ENCODE measurements around the gene MRGPRX2.

The MRGPRX2 gene

DNA sequence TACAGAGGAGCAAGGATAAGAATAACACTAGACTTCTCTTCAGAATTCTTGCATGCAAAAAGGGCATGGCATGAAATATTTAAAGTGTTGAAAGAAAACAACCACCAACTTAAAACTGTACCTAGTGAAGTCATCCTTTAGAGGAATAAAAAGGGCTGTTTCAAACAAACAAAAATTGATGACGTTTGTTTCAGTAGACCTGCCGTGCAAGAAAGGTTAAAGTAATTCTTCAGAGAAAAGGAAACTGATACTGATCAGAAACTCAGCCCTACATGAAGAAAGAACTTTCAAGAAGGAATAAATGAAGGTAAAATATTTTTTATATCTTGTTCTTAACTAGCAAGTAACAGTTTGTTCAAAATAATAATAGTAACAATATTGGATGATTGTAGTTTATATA, 27.5 kb downstream of the MRGPRX2 start:
- TF ChIP-seq, protein P1, sequence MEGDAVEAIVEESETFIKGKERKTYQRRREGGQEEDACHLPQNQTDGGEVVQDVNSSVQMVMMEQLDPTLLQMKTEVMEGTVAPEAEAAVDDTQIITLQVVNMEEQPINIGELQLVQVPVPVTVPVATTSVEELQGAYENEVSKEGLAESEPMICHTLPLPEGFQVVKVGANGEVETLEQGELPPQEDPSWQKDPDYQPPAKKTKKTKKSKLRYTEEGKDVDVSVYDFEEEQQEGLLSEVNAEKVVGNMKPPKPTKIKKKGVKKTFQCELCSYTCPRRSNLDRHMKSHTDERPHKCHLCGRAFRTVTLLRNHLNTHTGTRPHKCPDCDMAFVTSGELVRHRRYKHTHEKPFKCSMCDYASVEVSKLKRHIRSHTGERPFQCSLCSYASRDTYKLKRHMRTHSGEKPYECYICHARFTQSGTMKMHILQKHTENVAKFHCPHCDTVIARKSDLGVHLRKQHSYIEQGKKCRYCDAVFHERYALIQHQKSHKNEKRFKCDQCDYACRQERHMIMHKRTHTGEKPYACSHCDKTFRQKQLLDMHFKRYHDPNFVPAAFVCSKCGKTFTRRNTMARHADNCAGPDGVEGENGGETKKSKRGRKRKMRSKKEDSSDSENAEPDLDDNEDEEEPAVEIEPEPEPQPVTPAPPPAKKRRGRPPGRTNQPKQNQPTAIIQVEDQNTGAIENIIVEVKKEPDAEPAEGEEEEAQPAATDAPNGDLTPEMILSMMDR (IDR thresholded peaks at IDR 0.05; ENCODE audit: borderline replicate concordance, insufficient read depth, low read depth, low read length): no peak

DNA sequence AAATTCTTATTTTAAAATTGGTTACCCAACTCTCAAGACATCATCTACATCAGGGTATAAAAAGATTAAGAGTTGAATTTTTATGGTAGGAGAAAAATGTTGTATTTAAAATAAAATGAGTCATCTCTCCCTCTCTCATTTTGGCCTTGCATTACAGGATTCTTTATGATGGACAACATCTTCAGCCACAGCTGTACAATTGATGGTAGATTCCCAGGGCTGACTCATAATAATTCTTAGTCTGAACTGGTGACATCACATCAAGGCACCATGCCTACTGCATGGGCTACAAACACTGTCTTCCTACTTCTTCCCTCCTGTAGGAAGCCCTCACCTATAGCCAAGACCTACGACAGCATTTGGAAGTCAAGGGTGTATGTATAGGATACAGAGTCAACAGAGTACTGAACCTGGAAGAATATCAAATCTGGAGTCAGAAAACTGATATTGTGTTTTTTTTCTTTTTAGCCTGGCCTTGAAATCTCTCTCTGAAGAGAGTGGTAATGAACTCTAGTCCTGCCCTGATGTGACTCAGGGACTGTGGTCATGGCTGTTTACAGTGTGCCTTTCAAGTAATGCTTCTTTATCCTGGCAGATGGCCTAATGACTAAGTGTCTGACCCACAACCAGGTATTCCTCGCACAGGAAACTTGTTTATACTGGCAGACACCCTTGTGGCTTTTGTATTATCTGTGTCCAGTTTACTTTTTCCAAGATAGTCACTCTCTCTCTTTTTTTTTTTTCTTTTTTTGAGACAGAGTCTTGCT, 32.5 kb downstream of the MRGPRX2 start:
- TF ChIP-seq, protein P1 (IDR thresholded peaks at IDR 0.05; ENCODE audit: borderline replicate concordance, insufficient read depth, low read depth, low read length): no peak
- H3K4me3 ChIP-seq (ENCODE audit: low read depth, low read length): no peak overlapping the region

More for the DNA sequence above, 27.5 kb downstream of the MRGPRX2 start:
- no peak overlapping the region for H3K4me3 ChIP-seq (ENCODE audit: low read depth, low read length)

- TF ChIP-seq, protein P1 (IDR thresholded peaks at IDR 0.05; ENCODE audit: borderline replicate concordance, insufficient read depth, low read depth, low read length): no peak
These were observed 33.7 kb downstream of the MRGPRX2 start for GRCh38 chr11:19026862-19027261.

DNA sequence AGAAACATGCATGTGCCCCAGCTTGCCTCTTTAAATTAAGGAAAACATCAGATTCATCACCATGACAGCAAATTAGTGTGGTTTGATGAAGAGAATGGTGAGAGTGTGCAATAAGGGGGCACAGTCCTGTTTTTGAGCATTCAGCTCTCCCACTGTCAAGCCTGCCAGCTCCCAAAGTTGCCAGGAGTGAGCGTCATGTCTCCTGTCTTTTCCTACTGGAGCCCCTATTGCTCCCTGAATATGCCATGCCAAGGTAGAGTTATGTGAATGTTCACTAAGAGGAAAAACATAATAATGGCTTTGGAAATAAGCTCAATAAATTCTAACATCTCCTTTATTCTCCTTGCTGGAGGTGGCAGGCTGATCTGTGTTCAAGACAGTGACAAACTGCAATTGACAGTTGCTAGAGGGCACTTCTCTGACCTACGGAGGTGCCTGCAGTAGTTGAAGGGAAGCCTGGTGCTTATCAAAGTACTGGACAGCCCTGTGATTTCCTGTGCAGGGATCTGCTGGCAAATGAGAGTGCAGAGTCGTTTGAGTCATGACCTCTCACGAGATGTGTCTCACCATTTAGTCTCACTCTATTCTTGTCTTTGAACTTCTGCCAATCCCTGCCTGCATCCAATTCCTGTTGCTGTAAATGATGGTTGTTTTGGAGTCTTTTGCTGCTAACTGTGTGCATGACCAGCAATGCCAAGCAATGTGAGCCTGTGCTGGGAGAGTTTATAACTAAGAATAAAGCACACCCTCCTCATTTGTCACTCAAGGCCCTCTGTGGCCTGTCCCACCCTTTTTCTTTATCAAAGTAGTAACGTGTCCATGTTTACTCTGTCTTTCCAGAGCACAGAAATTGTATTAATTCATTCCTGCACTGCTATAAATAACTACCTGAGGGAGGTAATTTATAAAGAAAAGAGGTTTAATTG, 34.8 kb downstream of the MRGPRX2 start:
- TF ChIP-seq, protein P1 (IDR thresholded peaks at IDR 0.05; ENCODE audit: borderline replicate concordance, insufficient read depth, low read depth, low read length): no peak
- H3K4me3 ChIP-seq (ENCODE audit: low read depth, low read length): no peak overlapping the region

More at GRCh38 chr11:19026862-19027261, 33.7 kb downstream of the MRGPRX2 start:
- H3K4me3 ChIP-seq (ENCODE audit: low read depth, low read length): no peak overlapping the region

GRCh38 chr11:19020831-19021230, 39.7 kb downstream of the MRGPRX2 start:
- H3K4me3 ChIP-seq (ENCODE audit: low read depth, low read length): no peak overlapping the region
- TF ChIP-seq, protein P1 (IDR thresholded peaks at IDR 0.05; ENCODE audit: borderline replicate concordance, insufficient read depth, low read depth, low read length): no peak

DNA sequence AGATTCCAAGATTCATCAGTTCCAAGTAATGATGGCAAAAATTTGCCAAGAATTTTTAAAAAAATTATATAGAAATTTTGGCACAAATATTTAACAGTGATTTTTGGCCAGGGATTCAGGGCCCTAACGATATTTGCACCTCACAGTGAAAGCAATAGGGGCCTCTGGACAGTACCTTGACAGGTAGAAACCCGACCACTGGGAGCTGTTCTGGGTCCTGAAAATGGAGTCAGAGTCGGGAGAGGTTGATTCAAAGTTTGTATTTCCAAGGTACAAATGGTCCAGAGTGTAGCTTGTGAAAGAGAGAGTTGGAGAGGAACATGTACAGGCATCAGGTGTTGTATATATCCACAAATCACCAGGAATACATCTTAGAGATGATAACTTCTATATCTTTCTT, 41.6 kb downstream of the MRGPRX2 start:
- TF ChIP-seq, protein P1 (IDR thresholded peaks at IDR 0.05; ENCODE audit: borderline replicate concordance, insufficient read depth, low read depth, low read length): no peak
- no peak overlapping the region for H3K4me3 ChIP-seq (ENCODE audit: low read depth, low read length)
